GM12878 (cell line): ENCODE measurements around the gene ESRP2.

ENCODE experiments used
- CHD2 ChIP-seq: IDR thresholded peaks from 2 replicates; pipeline ENCODE4 v1.6.1; 2011; ENCODE audit warnings: low read depth, low read length, improper control_type of control experiment, borderline replicate concordance
- CTCF ChIP-seq, 3 experiments: IDR thresholded peaks in 2 of 3; conservative IDR thresholded peaks in 1 of 3; 2 replicates each; pipeline ENCODE4 v1.5.1; 2011; ENCODE audit warnings: low read depth in 3 of 3, low read length in 3 of 3, mild to moderate bottlenecking in 3 of 3, control low read depth in 2 of 3, moderate library complexity in 2 of 3, inconsistent platforms in 1 of 3, mixed read lengths in 1 of 3; ENCODE audit not compliant: control insufficient read depth in 2 of 3, insufficient read depth in 1 of 3; ENCODE audit errors: extremely low read depth in 1 of 3
- EGR1 ChIP-seq, 2 experiments: IDR thresholded peaks; 1 replicate in 1 of 2; 2 replicates in 1 of 2; pipeline ENCODE4 v1.6.1; 2011 to 2012; ENCODE audit warnings: low read depth in 2 of 2, low read length in 2 of 2, borderline replicate concordance in 1 of 2, mild to moderate bottlenecking in 1 of 2, moderate library complexity in 1 of 2
- ESRRA ChIP-seq: IDR thresholded peaks from 2 replicates; pipeline ENCODE4 v1.6.1; 2012; ENCODE audit warnings: mild to moderate bottlenecking, low read length, improper control_type of control experiment
- NFIC ChIP-seq: IDR thresholded peaks from 2 replicates; pipeline ENCODE4 v1.6.1; 2012; ENCODE audit warnings: low read depth, mild to moderate bottlenecking, inconsistent platforms, low read length, moderate library complexity
- POLR2A ChIP-seq: IDR thresholded peaks from 2 replicates; pipeline ENCODE4 v1.6.1; 2011; ENCODE audit warnings: low read depth, mild to moderate bottlenecking, low read length
- POLR2AphosphoS5 ChIP-seq: IDR thresholded peaks from 2 replicates; pipeline ENCODE4 v1.6.1; 2011; ENCODE audit warnings: mild to moderate bottlenecking, low read length, inconsistent platforms
- RAD21 ChIP-seq: IDR thresholded peaks from 2 replicates; pipeline ENCODE4 v1.6.1; 2011; ENCODE audit warnings: mild to moderate bottlenecking, low read depth, low read length, moderate library complexity; ENCODE audit not compliant: insufficient read depth
- SREBF2 ChIP-seq: IDR thresholded peaks from 2 replicates; pipeline ENCODE4 v1.6.1; 2012; ENCODE audit warnings: mild to moderate bottlenecking, low read length
- ZBED1 ChIP-seq: IDR thresholded peaks from 2 replicates; pipeline ENCODE4 v1.6.1; 2016; ENCODE audit warnings: borderline replicate concordance

- TF ChIP-seq EGR1 (IDR thresholded peaks at IDR 0.05; ENCODE audit: borderline replicate concordance in 1 of 2, low read depth in 2 of 2, low read length in 2 of 2), result no peak
- no peak for TF ChIP-seq POLR2A
- no peak for TF ChIP-seq ZBED1
- no peak for TF ChIP-seq CHD2
- no peak for TF ChIP-seq CTCF (IDR thresholded peaks at IDR 0.05 in 2 of 3, conservative IDR thresholded peaks at IDR 0.05 in 1 of 3; ENCODE audit: control insufficient read depth in 2 of 3, extremely low read depth in 1 of 3, insufficient read depth in 1 of 3, low read depth in 3 of 3, low read length in 3 of 3)
- no peak for TF ChIP-seq POLR2AphosphoS5
- TF ChIP-seq NFIC, result no peak
- no peak for TF ChIP-seq RAD21
- no peak for TF ChIP-seq ESRRA
- no peak for TF ChIP-seq SREBF2
These were observed 12.9 kb downstream of the ESRP2 start for GRCh38 chr16:68223072-68223471.
